Measurements from ENCODE around the gene CTIF.

The CTIF gene

DNA sequence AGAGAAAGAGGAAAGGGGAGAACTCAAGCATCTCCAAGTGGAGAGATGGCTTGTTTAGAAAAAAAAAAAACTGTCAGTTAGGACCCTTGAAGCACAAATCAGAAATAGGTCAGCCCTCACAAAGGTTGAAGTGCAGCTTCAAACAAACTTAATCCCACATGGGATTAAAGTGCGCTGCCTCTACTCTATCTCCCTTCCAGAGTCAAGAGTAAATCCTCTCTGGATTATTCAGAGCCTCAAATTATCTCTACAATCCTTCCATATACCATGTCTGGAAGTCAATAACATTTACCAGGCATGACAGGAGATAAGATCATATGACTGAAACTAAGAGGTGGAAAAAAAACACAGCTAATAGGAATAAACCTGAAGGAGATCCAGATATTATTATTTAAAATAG lies 342.1 kb downstream of the CTIF start:
- Histone ChIP-seq H3K27me3 (replicated peaks) (no peaks in the 10 kb centered on the region), H3K36me3 (replicated peaks) (no peaks in the 10 kb centered on the region), H3K27ac (no peak overlapping the region), H3K4me3 (ENCODE audit: low read depth, low read length) (no peak overlapping the region)
- in situ Hi-C loops (cut with HindIII; ENCODE audit: low pct_ligation_motif_present, low sequenced_read_pairs), result no loop called here
- DNase-seq, result no peak
- TF ChIP-seq, protein P1, sequence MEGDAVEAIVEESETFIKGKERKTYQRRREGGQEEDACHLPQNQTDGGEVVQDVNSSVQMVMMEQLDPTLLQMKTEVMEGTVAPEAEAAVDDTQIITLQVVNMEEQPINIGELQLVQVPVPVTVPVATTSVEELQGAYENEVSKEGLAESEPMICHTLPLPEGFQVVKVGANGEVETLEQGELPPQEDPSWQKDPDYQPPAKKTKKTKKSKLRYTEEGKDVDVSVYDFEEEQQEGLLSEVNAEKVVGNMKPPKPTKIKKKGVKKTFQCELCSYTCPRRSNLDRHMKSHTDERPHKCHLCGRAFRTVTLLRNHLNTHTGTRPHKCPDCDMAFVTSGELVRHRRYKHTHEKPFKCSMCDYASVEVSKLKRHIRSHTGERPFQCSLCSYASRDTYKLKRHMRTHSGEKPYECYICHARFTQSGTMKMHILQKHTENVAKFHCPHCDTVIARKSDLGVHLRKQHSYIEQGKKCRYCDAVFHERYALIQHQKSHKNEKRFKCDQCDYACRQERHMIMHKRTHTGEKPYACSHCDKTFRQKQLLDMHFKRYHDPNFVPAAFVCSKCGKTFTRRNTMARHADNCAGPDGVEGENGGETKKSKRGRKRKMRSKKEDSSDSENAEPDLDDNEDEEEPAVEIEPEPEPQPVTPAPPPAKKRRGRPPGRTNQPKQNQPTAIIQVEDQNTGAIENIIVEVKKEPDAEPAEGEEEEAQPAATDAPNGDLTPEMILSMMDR (IDR thresholded peaks at IDR 0.05; ENCODE audit: low read depth, low read length, missing control alignments), result no peak

DNA sequence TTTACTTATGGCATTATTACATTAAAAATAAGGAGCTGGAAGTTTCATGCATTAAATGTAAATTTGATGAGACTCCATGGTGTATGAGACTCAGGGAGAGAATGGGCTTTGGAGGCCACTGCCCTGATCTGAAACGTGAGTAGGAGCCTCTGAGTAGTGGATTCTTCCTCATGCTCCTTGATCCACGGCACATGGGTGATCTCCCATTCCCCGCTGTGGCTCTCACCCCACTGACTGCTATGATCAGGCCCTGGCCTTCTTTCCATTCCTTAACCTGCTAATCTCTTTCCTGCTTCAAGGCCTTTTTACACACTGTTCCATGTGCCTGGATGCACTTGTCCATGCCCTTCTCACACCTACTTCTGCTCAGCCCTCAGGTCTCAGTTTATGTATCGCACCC lies 343.5 kb downstream of the CTIF start:
- DNase-seq, result no peak
- Histone ChIP-seq H3K4me3 (ENCODE audit: low read depth, low read length) (no peak overlapping the region), H3K27ac (no peak overlapping the region), H3K27me3 (replicated peaks) (no peaks in the 10 kb centered on the region), H3K36me3 (replicated peaks) (no peaks in the 10 kb centered on the region)
- TF ChIP-seq, protein P1 (IDR thresholded peaks at IDR 0.05; ENCODE audit: low read depth, low read length, missing control alignments), result no peak
- in situ Hi-C loops (cut with HindIII; ENCODE audit: low pct_ligation_motif_present, low sequenced_read_pairs), result no loop called here

DNA sequence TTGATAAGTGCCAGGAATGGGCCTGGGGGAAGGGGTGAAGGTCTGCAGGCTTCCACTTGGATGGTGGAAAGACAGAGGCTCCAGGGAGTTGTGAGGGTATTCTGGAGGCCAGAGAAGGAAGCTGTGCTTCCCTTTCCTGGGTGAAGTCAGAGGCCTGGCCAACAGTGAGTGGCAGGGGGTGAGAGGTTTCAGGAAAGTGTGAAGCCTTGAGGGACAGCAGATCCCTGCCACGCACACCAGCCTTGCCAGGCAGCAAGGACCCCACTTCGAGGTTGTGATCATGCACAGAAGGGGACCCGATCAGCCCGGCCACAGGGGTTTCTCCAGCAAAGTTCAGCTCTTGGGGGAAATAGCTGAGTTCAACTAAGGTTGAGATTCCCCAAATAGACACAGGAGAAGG lies 345.5 kb downstream of the CTIF start:
- DNase-seq, result no peak
- in situ Hi-C loops (cut with HindIII; ENCODE audit: low pct_ligation_motif_present, low sequenced_read_pairs), result no loop called here

DNA sequence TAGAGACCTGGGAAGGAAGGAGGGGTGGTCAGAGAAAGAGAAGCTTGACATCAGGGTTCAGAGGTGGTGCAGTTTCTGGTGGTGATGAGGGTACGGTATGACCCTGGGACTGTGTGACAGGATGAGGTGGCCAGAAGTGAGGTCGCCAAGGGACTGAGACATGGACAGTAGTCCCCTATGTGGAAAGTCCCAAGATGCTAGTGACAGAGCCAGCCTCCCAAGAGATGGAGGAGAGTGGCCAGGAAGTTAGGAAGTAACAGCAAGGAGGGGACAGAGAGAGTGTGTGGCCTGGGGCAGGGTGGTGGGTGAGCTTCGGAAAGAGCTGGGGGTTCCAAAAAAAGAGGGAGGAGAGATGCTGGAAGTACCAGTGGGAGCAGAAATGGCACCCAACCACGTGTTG lies 345.9 kb downstream of the CTIF start:
- Histone ChIP-seq H3K27ac (no peak overlapping the region), H3K27me3 (replicated peaks) (no peaks in the 10 kb centered on the region), H3K36me3 (replicated peaks) (no peaks in the 10 kb centered on the region), H3K4me3 (ENCODE audit: low read depth, low read length) (no peak overlapping the region)
- in situ Hi-C loops (cut with HindIII; ENCODE audit: low pct_ligation_motif_present, low sequenced_read_pairs), result no loop called here
- no peak for DNase-seq
- TF ChIP-seq, protein P1 (IDR thresholded peaks at IDR 0.05; ENCODE audit: low read depth, low read length, missing control alignments), result no peak

More for the DNA sequence above, 345.5 kb downstream of the CTIF start:
- TF ChIP-seq, protein P1 (IDR thresholded peaks at IDR 0.05; ENCODE audit: low read depth, low read length, missing control alignments), result no peak
- no peaks in the 10 kb centered on the region for H3K36me3 ChIP-seq (replicated peaks)
- H3K27me3 ChIP-seq (replicated peaks), result no peaks in the 10 kb centered on the region
- H3K4me3 ChIP-seq (ENCODE audit: low read depth, low read length), result no peak overlapping the region
- no peak overlapping the region for H3K27ac ChIP-seq

DNA sequence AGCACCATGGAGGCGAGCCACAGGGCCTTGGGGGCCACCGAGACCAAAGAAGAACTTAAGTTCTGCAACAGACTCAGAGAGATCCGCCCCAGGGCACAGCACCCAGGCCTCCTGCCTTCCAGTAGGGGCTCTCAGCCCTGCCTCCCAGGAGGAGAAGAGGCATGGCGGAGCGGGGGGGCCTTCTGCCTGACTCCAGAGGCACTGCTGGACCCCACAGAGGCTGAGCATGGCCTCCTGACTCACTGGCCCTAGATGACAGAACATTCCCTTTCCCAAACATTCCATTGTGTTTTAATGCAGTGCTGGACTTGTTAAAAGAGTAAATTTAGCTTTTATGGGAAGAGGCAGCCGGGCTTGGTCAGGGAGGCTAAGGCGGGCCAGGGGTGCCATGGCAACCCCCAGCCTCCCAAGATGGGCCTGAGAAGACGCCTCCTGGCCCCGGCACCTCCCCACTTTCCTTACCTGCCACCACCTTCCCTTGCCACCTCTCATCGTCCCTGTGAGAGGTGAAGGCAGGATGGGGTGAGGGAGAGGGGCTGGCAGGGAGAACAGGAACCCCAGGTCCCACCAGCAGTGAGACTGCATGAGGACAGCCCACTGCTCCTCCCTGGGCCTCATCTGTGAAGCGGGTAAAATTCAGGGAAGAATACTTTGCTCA lies 346.6 kb downstream of the CTIF start:
- no peaks in the 10 kb centered on the region for H3K27me3 ChIP-seq (replicated peaks)
- H3K4me3 ChIP-seq (ENCODE audit: low read depth, low read length), result no peak overlapping the region
- in situ Hi-C loops (cut with HindIII; ENCODE audit: low pct_ligation_motif_present, low sequenced_read_pairs), result no loop called here
- TF ChIP-seq, protein P1 (IDR thresholded peaks at IDR 0.05; ENCODE audit: low read depth, low read length, missing control alignments), result no peak
- DNase-seq, result no peak
- H3K27ac ChIP-seq, result no peak overlapping the region
- no peaks in the 10 kb centered on the region for H3K36me3 ChIP-seq (replicated peaks)

DNA sequence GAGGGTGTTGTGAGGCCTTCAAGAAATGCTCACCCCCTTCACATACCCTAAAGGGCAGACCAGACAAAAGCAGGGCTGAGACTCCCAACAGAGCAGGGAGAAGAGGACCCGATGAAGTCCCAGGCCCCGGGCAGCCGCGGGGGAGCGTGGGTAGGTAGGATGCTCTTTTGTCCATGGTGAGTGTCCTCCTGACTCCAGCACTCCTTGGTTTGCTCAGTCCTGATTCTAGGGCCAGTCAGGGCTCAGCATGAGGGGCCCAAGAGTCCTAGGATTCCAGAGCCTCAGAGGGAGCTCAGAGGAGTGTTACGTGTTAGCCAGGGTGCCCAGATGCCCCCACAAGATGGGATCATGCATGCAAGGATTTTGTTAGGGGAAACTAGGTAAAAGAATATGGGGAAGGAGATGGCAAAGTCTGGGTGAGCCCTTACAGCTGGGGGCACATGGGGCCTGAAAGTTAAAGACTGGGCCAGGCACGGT lies 347.1 kb downstream of the CTIF start:
- TF ChIP-seq, protein P1 (IDR thresholded peaks at IDR 0.05; ENCODE audit: low read depth, low read length, missing control alignments), result no peak
- Histone ChIP-seq H3K27ac (no peak overlapping the region), H3K27me3 (replicated peaks) (no peaks in the 10 kb centered on the region), H3K36me3 (replicated peaks) (no peaks in the 10 kb centered on the region), H3K4me3 (ENCODE audit: low read depth, low read length) (no peak overlapping the region)
- in situ Hi-C loops (cut with HindIII; ENCODE audit: low pct_ligation_motif_present, low sequenced_read_pairs), result no loop called here
- no peak for DNase-seq

All from brain microvascular endothelial cell (primary cell).